GM12878 (cell line): ENCODE results near the gene EXOC4.

Experiments
- CHD4 ChIP-seq: fragments of 200-600 bp; sonication (generic); IDR thresholded peaks from 2 replicates; pipeline ENCODE4 v1.6.1; 2016; ENCODE audit warnings: mild to moderate bottlenecking
- CREB1 ChIP-seq: IDR thresholded peaks from 2 replicates; pipeline ENCODE4 v1.6.1; 2012; ENCODE audit warnings: low read depth, mild to moderate bottlenecking, inconsistent platforms
- CTCF ChIP-seq, 3 experiments: IDR thresholded peaks in 2 of 3; conservative IDR thresholded peaks in 1 of 3; 2 replicates each; pipeline ENCODE4 v1.5.1; 2011; ENCODE audit warnings: low read depth in 3 of 3, low read length in 3 of 3, mild to moderate bottlenecking in 3 of 3, control low read depth in 2 of 3, moderate library complexity in 2 of 3, inconsistent platforms in 1 of 3, mixed read lengths in 1 of 3; ENCODE audit not compliant: control insufficient read depth in 2 of 3, insufficient read depth in 1 of 3; ENCODE audit errors: extremely low read depth in 1 of 3
- EP300 ChIP-seq, 2 experiments: fragments of 150-350 bp in 1 of 2; IDR thresholded peaks; 2 replicates each; pipeline ENCODE4 v1.6.1; 2011 to 2012; ENCODE audit warnings: low read depth in 2 of 2, low read length in 2 of 2, borderline replicate concordance in 1 of 2, improper control_type of control experiment in 1 of 2, inconsistent platforms in 1 of 2; ENCODE audit not compliant: control insufficient read depth in 1 of 2
- EZH2 ChIP-seq: IDR thresholded peaks from 2 replicates; pipeline ENCODE4 v1.6.1; 2012; ENCODE audit warnings: low read depth, mild to moderate bottlenecking, control low read depth, inconsistent platforms, low read length, borderline replicate concordance; ENCODE audit not compliant: control insufficient read depth
- FOXK2 ChIP-seq: fragments of 450-650 bp; IDR thresholded peaks from 2 replicates; pipeline ENCODE4 v1.6.1; 2017; ENCODE audit warnings: mild to moderate bottlenecking, moderate library complexity
- HDGF ChIP-seq: fragments of 450-650 bp; IDR thresholded peaks from 2 replicates; pipeline ENCODE4 v1.6.1; 2016; ENCODE audit warnings: antibody characterized with exemption
- IRF4 ChIP-seq: IDR thresholded peaks from 2 replicates; pipeline ENCODE4 v1.6.1; 2011; ENCODE audit warnings: low read depth, low read length
- POLR2A ChIP-seq: IDR thresholded peaks from 2 replicates; pipeline ENCODE4 v1.6.1; 2011; ENCODE audit warnings: low read depth, mild to moderate bottlenecking, low read length
- POLR2AphosphoS5 ChIP-seq: IDR thresholded peaks from 2 replicates; pipeline ENCODE4 v1.6.1; 2011; ENCODE audit warnings: mild to moderate bottlenecking, low read length, inconsistent platforms
- RAD51 ChIP-seq: fragments of 450-650 bp; IDR thresholded peaks from 2 replicates; pipeline ENCODE4 v1.6.1; 2016; ENCODE audit warnings: moderate library complexity, mild to moderate bottlenecking, inconsistent platforms
- SMARCA5 ChIP-seq: fragments of 450-650 bp; IDR thresholded peaks from 2 replicates; pipeline ENCODE4 v1.6.1; 2017; ENCODE audit warnings: mild to moderate bottlenecking
- SMC3 ChIP-seq: IDR thresholded peaks from 2 replicates; pipeline ENCODE4 v1.6.1; 2011; ENCODE audit warnings: low read length, improper control_type of control experiment, borderline replicate concordance
- TAF1 ChIP-seq: IDR thresholded peaks from 2 replicates; pipeline ENCODE4 v1.6.1; 2011; ENCODE audit warnings: mild to moderate bottlenecking, low read depth, low read length, borderline replicate concordance

DNA sequence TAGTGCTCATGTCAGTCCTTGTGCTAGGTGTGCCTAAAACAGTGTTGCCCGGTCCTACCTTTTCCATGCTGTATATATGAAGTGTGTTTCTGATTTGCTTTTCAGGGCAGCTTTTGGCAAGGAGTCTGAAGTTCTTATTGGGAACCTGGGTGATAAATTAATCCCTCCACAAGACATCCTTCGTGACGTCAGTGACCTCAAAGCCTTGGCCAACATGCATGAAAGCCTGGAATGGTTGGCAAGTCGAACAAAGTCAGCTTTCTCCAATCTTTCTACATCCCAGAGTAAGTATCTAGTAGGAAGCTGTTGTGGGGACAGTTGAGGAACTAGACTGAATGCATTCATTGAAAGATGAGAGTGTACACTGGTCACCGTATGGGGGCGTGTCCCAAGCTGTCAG is 684.9 kb downstream of the EXOC4 start:
- TF ChIP-seq POLR2A (no peak), CHD4 (no peak), HDGF (no peak), POLR2AphosphoS5 (no peak), CREB1 (no peak), IRF4 (no peak), CTCF (IDR thresholded peaks at IDR 0.05 in 2 of 3, conservative IDR thresholded peaks at IDR 0.05 in 1 of 3; ENCODE audit: control insufficient read depth in 2 of 3, extremely low read depth in 1 of 3, insufficient read depth in 1 of 3, low read depth in 3 of 3, low read length in 3 of 3) (no peak), SMC3 (no peak), TAF1 (no peak), RAD51 (no peak), EZH2 (no peak), FOXK2 (no peak), SMARCA5 (no peak), EP300 (IDR thresholded peaks at IDR 0.05; ENCODE audit: borderline replicate concordance in 1 of 2, control insufficient read depth in 1 of 2, low read depth in 2 of 2, low read length in 2 of 2) (no peak)
